Omental fat pad (tissue), 4 donors: ENCODE data around the gene KMT5B. TPM values are rescaled to one million over a fixed set of nuclear protein-coding genes. Genes with fewer than 3 reads are reported as not detected.

ENCODE experiments used
- ATAC-seq: fragments of 150-250 bp; one replicate; pipeline ENCODE4 v1.9.1; 2016; ENCODE audit warnings: mild to moderate bottlenecking, moderate library complexity; ENCODE audit not compliant: low FRiP score
- DNase-seq: peaks from one replicate; pipeline ENCODE4 v3.0.0-alpha.2; 2019; ENCODE audit warnings: low spot score
- total RNA-seq, 4 donors: library from RNA; depleted of rRNA; stranded (reverse); fragments of >200 nt; gene quantifications; one replicate each; pipeline ENCODE4 v1.1.0, GENCODE V29; 2016
- TF ChIP-seq, protein P1 (sequence below), 3 donors: fragments of 450-650 bp; IDR thresholded peaks; one replicate each; pipeline ENCODE4 v1.5.1; 2016 to 2017; ENCODE audit warnings: antibody characterized with exemption in 3 of 3, mild to moderate bottlenecking in 3 of 3, moderate library complexity in 2 of 3

Gene KMT5B
- total RNA-seq, 4 donors from 2014 or later = 19.5 to 47.1 (median 32.1) TPM

- ATAC-seq = no peak
- TF ChIP-seq, protein P1, sequence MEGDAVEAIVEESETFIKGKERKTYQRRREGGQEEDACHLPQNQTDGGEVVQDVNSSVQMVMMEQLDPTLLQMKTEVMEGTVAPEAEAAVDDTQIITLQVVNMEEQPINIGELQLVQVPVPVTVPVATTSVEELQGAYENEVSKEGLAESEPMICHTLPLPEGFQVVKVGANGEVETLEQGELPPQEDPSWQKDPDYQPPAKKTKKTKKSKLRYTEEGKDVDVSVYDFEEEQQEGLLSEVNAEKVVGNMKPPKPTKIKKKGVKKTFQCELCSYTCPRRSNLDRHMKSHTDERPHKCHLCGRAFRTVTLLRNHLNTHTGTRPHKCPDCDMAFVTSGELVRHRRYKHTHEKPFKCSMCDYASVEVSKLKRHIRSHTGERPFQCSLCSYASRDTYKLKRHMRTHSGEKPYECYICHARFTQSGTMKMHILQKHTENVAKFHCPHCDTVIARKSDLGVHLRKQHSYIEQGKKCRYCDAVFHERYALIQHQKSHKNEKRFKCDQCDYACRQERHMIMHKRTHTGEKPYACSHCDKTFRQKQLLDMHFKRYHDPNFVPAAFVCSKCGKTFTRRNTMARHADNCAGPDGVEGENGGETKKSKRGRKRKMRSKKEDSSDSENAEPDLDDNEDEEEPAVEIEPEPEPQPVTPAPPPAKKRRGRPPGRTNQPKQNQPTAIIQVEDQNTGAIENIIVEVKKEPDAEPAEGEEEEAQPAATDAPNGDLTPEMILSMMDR (IDR thresholded peaks at IDR 0.05) = no peak
- DNase-seq = no peak
Measured at GRCh38 chr11:68146704-68147474, 66.2 kb downstream of the KMT5B start.

DNA sequence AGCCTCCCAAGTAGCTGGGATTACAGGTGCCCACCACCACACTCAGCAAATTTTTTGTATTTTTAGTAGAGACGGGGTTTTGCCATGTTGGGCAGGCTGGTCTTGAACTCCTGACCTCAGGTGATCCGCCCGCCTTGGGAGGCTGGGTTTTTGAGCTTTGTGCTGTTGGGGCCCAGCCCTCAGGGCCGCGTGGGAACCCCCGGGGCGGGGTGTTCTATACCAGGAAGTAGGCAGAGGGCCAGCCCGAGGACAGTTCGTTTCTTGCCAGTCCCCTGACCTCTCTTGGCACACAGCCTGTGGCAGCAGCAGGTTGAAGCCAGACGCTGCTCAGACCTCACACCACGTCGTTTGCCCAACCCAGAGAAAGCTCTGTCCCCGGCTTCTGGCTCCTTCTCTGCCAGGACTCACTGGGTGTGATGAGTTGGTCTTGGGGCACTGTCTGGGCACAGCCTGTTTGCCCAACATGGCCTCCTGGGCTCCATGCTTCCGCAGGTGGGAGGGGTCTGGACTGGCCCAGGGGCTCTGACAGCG lies 67.0 kb downstream of the KMT5B start:
- DNase-seq = no peak
- ATAC-seq = peak; percentile 21
- TF ChIP-seq, protein P1 (IDR thresholded peaks at IDR 0.05) = no peak

DNA sequence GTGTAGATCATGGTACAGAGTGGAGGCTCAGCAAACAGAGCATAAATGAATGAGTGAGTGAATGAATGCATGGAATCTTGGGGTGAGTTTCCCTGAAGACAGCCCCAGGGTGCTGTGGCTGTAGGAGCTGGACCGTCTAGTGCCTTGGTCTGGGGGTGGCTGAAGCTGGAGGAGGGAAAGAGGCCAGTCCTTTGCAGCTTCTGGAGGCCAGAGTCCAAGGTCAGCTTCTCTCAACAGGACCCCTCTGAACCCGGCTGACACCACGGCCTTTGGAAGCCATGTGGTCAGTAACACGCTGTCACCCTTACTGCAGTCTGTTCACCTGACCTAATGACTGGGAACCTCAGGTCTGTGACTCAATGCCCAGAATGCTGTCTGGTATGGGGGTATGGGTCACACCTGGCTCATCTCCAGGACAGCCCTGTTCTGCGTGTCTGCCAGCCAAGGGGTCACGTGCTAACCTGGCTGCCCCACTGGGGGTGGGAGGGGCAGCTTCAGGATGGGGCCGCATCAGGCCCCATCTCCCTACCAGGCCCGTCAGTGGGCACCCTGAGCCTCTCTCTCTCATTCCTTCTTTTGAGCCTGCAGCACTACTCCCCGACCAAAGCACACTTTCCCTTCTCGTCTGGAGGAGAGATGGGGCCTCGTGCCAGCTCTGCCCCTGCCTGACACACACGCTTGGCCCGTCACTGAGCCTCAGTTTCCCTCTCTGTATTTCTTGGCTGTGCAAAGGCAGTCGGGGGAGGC lies 67.8 kb downstream of the KMT5B start:
- DNase-seq = no peak
- TF ChIP-seq, protein P1 (IDR thresholded peaks at IDR 0.05) = no peak
- no peak for ATAC-seq

- no peak for DNase-seq
- ATAC-seq = no peak
- TF ChIP-seq, protein P1 (IDR thresholded peaks at IDR 0.05) = no peak
Measured at GRCh38 chr11:68143310-68143689, 69.8 kb downstream of the KMT5B start.

DNA sequence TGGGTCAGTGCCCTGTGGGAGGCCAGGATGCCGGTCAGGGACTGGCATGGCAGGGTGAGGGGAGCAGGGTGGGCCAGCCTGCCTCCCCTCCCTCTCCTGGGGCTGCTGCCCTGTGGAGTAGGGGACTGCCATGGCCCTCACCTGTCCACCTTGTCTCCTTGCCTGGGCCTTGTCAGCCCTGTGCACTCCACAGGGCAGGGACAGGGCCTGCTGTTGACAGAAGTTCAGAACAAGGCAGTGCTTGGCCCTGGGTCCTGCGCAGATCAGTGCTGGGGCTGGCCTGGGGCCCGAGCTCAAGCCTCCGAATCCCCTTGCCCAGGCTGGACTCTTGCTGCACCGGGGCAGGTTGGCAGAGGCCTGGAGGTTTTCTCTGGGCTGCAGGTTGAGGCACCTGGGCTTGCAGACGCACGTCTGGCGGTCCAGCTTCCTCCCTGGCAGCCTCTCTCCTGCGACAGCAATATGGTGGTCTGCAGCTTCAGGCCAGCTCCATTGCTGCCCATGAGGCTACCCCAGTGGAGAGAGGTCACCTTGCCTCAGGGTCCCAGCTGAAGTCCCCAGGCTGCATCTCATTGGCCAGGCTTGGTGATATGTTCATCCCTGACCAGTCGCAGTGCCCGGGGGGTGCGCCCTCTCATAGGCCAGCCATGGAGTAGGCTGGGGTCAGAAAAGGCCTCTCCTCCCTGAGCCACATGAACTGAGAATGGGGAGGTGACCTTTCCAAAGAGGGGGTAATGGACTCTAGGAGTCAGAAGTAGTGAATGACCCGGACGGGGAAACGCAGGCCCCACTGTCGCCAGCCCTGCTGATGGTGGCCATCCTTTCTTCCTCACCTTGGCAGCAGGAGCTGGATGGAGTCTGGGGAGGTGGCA lies 70.4 kb downstream of the KMT5B start:
- DNase-seq (no peak), ATAC-seq (no peak)
- TF ChIP-seq, protein P1 (IDR thresholded peaks at IDR 0.05) = no peak

- TF ChIP-seq, protein P1 (IDR thresholded peaks at IDR 0.05) = no peak
- ATAC-seq (no peak), DNase-seq (no peak)
Measured at GRCh38 chr11:68142028-68142412, 71.1 kb downstream of the KMT5B start.
